SIG-M5 (cell line): Measurements from ENCODE around the gene CC2D2A.
"Not testable (repeated sequence)": the region's sequence is repeated elsewhere in the genome, so short reads cannot be mapped to it uniquely, and the experiment has no call there.

Source experiments
- DNase-seq: peaks from one replicate; lab custom pipeline; 2025; lab: John Stamatoyannopoulos, UW

Gene CC2D2A

DNA sequence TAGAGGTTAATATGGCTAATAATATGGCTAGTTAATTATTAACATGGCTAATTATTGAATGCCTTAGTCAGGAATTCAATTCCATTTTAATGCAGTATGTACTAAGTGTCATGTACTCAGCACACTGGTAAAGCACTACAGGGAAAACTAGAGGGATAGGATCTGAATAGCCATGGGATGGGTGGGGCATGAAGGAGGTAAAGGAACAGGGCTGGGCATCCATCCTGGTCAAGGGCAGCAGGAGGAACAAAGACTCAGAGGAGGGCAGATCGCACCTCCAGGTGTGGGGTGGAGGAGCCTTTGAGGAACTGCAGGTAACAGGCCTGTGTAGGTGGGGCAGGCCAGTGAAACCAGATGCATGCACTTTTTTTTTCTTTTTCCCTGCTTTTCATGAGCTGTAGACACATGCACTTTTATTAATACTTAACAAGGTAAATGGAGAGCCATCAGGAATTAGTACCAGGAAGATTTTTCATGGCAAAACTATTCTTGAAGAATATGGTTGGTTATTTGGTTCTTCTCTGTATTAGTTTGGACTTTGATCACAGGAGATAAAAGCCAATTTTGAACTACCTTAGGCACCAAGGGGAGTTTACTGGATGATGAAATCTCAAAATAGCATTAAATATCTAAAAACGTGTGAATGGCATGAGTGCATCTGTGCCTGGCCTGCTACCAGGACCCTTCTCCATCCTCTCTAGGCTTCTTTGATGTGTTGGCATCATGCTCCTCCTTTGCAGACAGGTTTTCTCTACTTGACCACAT is 88.3 kb downstream of the CC2D2A start:
- no peak for DNase-seq

DNA sequence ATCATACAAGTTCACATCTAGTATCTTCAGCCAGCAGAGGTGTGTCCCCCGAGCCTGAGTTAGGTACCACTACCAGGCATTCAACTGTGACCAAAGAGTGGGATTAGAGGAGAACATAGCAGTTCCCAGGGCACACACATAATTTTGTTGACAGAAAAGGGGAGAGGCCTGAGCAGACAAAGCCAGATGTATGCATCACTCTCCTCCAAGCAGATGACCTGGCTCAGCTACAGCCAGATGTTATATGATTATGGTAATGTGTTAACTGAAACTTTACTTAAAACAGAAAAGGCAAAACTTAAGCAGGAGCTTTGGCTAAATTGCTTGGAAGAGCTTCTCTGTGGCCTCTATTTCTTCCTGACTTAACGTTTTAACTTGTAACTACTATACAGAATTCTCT is 88.9 kb downstream of the CC2D2A start:
- DNase-seq: no peak

DNA sequence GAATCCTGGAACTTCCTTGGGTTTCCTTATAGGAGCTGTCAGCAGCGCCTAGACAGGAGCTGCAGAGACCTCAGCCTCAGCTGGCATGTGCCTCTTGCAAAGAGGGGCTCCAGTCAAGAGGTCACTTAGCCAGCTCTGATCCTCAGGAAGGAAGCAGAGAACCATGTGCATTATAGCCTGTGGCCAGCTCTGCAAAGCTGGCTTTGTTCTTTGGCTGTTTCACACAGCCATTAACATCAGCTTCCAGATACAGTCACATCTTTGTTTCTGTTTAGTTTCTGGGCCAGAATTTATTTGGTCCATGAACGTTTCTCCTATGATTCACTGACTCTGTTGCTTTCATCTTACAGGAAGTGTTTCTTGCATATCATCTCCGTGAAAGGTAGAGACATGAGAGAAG is 92.4 kb downstream of the CC2D2A start:
- no peak for DNase-seq

DNA sequence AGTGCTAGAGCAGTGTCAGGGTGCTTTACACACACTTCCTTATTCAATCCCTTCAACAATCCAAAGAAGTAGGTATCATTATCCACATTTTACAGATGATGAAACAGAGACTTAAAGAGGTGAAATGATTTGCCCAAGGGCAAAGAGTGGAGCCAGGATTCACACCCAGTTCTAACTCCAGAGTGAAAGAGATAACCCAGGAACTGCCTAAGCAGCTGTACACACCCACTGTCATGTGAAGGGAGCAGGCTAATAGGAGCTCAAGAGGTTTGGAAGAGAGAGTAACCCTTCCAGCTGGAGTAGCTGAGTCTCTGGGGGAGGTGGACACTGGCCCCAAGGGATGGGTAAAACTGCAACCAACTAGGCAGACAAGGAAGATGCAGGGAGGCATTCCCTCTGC is 92.9 kb downstream of the CC2D2A start:
- DNase-seq: no peak

DNA sequence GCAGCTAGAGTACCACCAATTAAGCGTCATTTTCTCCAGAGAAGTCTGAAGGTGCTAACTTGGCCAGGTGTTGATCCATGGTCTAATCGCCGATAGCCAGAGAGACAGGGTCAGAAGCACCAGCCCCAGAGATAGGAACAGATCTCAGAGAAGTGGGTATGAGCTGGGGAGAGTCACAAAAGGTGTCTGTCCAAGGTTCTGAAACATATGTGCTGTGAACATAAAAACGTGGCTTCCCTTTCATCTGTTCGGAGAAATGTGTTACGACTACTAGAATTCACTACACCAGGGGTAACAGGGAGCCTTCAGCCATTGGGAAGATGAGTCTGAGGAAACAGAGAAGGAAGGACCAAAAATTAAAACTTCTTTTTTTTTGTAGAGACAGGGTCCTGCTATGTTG is 94.2 kb downstream of the CC2D2A start:
- DNase-seq: no peak

DNA sequence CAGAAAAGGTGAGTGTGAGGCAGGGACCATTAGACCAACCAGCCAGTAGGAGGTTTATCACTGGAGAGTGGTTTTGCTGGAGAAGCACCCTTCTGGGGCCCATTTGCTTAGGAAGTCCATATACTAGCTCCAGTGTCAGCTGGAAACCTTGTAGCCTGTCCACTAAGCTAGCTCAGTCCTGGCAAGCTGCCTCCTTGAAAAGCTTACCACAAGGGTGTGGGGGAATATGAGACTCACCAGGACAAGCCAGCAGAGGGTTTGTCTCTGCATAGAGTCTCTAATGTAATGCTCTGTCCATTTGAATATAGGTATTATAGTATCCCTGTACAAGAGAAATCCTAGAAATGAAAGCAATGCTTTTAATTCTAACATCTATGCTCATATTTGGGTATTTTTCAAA is 99.1 kb downstream of the CC2D2A start:
- DNase-seq: no peak

DNA sequence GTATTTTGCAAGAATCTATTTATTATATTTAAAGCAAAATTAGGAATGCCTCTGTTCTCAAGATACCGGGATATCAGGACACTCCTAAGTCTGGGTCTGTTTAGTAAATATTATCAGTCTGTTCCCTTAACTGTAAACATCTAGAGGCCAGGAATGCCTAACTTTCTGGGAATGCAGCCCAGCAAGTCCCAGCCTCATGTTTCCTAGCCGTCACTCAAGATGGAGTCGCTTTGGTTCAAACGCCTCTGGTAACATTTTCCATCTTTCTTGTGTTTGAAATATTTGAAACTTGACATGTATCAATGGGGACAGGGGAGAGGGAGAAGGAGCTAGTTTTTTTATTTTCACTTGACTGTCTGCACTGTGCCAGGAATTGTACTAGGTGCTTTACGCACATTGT is 100.1 kb downstream of the CC2D2A start:
- DNase-seq: no peak

DNA sequence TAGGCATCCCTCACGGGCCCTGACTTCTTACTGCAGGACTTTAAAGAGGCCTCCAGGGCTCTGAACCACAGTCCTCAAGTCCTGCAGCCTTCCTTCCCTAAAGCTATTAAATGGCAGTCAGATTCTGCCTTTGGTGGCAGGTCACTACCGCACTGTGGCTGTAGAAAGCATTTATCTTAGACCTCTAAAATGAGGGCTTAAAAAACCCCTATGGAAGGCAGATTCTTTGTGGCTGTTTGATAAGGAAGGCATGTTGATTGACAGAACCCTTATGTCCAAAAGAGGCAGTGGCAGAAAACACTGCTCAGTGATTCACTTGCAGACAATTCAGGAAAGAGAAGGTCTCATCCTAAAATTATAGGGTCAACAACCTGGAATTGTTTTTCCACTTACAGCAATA is 106.3 kb downstream of the CC2D2A start:
- DNase-seq: no peak

DNA sequence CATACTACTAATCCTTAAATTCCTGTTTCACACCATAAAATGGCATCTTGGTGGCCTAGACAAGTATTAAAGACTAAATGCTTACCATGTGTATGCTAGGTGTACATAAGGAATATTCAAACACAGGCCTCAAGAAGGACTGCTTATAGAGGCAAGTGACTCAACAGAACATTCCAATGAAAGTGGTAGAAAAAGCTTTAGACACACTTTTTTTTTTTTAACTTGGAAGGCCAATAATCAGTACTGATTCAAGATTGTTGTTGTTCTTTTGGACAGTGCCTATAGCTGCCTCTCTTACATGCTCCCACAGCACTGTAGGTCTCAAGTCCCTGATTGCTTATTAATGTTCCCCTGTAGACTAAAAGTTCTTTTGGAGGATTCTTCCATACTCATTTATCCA is 107.8 kb downstream of the CC2D2A start:
- DNase-seq: no peak

DNA sequence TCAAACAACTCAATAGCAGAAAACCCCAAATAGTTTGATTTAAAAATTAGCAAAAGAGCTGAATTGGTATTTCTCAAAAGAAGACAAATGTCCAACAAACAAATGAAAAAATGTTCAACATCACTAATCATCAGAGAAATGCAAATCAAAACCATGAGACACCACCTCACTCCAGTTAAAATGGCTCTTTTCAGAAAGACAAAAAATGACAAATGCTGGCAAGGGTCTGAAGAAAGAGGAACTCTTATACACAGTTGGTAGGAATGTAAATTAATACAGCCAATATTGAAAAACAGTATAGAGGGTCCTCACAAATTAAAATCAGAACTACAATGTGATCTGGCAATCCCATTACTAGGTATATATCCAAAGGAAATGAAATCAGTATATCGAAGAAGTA is 115.1 kb downstream of the CC2D2A start:
- DNase-seq: no peak

DNA sequence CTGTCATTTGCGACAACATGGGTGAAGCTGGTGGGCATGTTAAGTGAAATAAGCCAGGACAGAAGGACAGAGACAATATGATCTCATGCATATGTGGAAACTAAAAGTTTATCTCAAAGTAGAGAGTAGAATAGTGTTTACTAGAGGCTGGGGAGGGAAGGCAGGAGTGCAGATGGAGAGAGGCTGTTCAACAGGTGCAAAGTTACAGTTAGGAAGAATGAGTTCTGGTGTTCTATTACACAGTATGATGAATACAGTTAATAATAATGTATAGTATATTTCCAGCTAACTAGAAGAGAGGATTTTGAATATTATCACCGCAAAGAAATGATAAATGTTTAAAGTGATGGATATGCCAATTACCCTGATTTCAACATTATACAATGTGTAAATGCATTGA is 115.6 kb downstream of the CC2D2A start:
- no peak for DNase-seq

DNA sequence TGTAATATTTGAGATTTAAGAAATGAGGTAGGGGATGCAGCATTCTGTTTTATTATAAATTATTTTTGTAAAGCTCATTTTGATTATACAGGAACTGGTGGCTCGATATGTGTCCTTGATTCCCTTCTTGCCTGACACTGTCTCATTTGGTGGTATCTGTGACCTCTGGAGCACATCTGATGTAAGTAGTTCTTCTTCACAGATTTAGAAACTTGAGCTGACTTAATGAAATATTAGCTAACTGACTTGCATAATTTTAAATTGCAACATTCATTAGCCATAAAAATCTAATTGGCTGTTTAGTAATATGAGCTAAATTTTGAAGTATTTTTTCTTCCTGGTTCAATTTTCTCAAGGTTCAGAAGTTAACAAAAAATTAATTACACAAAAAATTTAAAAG is 116.4 kb downstream of the CC2D2A start:
- no peak for DNase-seq

DNA sequence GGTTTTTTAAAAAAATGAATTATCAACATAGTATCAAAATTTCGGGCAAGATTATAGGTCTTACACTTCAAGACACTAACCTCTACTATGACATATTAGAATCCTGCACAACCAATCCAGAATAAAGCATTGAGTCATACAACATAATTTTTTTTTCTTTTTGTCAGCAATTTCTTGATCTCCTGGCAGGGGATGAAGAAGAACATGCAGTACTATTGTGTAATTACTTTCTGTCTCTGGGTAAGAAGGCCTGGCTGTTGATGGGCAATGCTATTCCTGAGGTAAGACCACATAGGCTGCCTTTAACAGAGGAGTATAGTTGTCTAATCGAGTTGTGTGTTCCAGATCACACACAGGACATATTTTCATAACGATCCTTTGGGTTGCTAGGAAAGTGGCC is 118.0 kb downstream of the CC2D2A start:
- no peak for DNase-seq

DNA sequence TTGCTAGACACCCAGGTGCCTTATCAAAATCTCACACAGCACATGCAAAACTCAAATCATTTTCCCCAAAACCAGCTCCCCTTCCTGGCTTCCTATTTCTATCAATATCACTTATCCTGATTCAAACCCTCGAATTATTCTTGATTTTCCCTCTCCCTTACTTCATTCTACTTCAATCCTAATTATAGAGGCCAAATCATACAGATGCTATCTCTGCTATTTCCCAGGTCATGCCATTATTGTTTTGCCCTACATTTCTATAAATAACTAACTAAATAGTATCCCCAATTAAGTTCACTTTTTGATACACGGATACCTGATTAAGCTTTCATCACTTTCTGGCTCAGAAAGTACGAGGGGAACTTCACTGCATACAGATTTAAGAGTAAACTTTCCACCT is 123.1 kb downstream of the CC2D2A start:
- DNase-seq: no peak

DNA sequence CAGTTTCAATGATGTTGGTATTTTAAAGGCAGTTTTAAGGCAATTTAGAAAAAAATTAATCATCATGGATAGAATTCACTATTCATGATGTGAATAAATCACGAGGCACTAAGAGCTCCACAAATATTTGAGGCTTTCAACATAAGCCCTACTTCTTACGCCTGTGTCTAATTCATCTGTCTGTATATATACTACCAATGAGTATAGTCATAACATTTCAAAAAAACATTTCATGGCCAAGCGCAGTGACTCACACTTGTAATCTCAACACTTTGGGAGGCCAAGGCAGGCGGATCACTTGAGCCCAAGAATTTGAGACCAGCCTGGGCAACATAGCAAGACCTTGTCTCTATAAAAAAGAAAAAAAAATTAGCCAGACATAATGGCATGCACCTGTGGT is 129.0 kb downstream of the CC2D2A start:
- no peak for DNase-seq

DNA sequence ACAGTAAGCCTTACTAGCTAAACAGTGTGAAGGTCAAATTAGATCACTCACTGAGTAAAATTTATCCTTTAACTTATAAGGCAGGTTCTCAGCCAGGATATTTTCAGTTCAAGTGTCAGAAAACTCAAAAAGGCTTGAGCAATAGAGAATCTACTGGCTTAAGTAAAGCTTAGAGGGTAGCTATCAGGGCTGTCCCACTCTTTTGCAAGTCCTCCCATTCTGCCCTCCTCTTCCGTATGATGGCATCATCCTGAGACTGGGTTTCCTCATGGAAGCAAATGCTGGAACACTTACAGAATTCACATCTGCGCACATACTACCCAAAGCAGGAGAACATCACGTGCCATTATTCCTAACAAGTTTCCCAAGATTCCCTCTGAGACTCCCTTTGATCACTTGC is 130.5 kb downstream of the CC2D2A start:
- DNase-seq: no peak

DNA sequence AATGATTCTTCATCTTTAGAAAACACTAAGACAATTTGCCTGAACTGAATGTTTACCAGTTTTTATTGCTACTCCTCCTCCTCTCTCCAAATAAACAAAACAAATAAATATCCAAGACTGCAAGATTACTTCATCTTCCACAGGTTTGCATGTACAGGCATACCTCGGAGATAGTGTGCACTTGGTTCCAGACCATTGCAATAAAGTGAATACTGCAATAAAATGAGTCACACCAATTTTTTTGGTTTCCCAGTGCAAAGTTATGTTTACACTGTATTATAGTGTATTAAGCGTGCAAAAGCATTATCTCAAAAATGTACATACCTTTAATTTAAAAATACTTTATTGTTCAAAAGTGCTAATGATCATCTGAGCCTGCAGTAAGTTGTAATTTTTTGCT is 132.2 kb downstream of the CC2D2A start:
- DNase-seq: no peak

DNA sequence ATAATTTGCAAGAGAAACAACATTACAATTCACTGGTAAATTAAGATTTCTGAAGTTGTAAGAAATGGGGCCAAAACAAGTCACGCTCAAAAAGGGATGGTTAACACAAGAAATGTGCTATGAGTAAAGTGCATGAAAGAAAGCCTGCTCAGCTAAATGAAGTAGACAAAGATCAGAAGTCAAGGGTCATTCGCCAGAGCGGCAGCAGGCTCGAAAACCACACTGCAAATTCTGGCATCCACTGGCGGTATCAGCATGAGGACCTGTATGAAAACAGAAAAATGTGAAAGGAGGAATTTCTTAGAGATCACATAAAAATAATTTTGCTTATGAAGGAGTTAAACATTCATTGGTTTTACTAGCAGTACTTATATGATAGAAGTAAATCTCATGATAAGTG is 135.9 kb downstream of the CC2D2A start:
- no peak for DNase-seq

DNA sequence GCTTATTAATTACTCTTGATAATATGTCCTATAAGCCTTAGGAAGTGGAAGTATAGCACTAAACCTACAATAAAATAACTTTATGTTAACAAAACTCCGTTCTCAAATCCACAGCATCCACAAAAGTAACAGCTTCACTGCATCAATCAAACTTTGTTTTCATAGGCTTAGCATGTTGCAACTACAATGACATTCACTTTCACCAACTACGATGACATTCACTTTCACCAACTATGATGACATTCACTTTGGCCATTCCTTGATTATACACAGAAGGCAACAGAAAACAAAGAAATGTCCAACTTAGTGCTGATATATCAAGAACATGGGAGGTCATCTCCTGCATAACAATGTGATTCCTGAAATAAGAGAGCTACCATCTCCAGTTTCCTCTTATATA is 141.2 kb downstream of the CC2D2A start:
- no peak for DNase-seq

DNA sequence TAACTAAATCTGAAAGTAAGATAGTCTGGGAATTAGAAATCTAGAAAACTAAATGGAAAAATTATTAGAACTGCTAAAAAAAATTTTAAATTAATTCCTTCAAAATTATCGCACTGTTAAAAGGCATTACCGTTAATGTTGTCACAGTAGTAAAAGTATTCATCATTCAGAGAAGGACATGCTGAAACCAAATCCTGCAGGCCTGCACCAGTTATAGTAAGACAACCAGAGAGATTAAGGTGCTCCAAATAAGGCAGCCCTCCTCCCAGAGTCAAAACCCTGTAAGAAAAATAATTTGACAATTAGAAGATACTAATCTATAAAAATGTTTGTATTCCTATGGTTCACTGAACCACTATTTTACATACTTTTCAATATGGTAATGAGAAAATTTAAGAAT is 142.5 kb downstream of the CC2D2A start:
- DNase-seq: no peak

DNA sequence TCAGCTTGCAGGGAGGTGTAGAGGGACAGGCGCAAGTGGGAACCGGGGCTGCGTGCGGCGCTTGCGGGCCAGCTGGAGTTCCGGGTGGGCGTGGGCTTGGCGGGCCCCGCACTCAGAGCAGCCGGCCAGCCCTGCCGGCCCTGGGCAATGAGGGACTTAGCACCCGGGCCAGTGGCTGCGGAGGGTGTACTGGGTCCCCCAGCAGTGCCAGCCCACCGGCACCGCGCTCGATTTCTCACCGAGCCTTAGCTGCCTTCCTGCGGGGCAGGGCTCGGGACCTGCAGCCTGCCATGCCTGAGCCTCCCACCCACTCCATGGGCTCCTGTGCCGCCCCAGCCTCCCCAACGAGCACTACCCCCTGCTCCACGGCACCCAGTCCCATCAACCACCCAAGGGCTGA is 145.2 kb downstream of the CC2D2A start:
- DNase-seq: not testable (repeated sequence)

DNA sequence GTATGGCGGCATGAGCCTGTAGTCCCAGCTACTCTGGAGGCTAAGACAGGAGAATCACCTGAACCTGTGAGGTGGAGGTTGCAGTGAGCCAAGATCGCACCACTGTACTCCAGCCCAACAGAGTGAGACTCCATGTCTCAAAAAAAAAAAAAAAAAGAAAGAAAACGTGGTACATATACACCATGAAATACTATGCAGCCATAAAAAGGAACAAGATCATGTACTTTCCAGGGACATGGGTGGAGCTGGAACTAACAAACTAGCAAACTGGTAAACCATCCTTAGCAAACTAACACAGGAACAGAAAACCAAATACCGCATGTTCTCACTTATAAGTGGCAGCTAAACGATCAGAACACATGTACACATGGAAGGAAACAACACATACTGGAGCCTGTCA is 147.7 kb downstream of the CC2D2A start:
- DNase-seq: not testable (repeated sequence)

DNA sequence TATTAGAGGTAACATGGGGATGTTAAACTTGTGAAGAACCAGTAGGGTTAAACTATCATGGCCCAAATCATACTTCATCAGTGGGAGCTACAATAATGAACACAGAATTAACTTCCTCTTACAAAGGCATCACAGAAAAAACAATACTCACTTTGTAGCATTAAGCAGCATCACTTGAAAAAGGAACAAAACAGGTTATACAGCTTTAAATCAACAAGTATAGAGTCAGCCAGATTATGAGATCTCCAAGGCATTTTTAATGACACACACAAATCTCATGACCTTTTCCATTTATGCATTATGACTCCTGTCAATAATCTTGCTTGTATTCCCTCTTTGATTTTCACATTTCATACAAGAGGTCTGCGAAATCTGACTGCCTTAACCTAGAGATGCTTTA is 167.1 kb downstream of the CC2D2A start:
- no peak for DNase-seq

DNA sequence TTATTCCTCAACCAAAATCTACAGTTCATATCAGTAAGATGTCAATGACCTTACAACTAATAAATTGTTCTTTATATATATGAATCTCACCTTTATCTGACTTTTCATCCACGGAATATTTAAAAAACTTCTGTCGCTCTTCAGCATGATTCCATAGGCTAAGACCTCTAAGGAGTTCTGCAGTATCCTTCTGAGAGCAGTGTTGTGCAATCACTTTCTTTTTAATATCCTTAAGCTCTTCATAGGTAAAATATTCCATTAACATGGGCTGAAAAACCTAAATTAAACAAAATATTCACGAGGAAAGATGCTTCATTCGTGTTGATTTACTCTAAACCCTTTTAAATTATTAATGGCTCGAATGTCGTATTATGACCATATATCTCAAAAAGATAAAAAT is 168.7 kb downstream of the CC2D2A start:
- no peak for DNase-seq

DNA sequence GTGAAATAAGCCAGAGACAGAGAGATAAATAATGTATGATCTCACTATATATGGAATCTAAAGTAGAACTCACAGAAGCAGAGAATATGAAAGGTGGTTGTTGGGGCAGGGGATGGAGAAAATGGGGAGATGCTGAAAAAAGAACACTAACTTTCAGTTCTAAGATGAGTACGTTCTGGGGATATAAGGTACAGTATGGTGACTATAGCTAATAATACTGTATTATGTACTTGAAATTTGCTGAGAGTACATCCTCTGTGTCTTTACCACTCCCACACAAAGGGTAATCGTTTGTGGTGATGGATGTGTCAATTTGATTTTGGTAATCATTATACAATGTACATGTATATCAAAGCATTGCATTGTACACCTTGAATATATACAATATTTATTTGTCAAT is 178.9 kb downstream of the CC2D2A start:
- no peak for DNase-seq
